Subcutaneous abdominal adipose tissue (tissue), 5 donors: ENCODE results near the gene OLA1.

Experiments
- H3K27ac ChIP-seq: one replicate; pipeline ENCODE4 v1.7.0; 2013; ENCODE audit warnings: low read depth, mild to moderate bottlenecking, inconsistent platforms, low read length, moderate library complexity
- H3K27me3 ChIP-seq, 5 donors: one replicate each; pipeline ENCODE4 v1.7.0; 2013; ENCODE audit warnings: low read length in 5 of 5, inconsistent platforms in 1 of 5; ENCODE audit not compliant: control insufficient read depth in 5 of 5, insufficient read depth in 4 of 5
- H3K36me3 ChIP-seq, 5 donors: one replicate each; pipeline ENCODE4 v1.7.0; 2013; ENCODE audit warnings: low read length in 5 of 5; ENCODE audit not compliant: control insufficient read depth in 5 of 5, insufficient read depth in 5 of 5
- H3K4me1 ChIP-seq, 5 donors: one replicate each; pipeline ENCODE4 v1.7.0; 2013; ENCODE audit warnings: low read length in 5 of 5, mild to moderate bottlenecking in 3 of 5, moderate library complexity in 1 of 5; ENCODE audit not compliant: control insufficient read depth in 5 of 5, insufficient read depth in 5 of 5
- H3K4me3 ChIP-seq, 5 donors: one replicate each; pipeline ENCODE4 v1.7.0; 2013; ENCODE audit warnings: low read length in 5 of 5, low read depth in 1 of 5
- H3K9ac ChIP-seq, 5 donors: one replicate each; pipeline ENCODE4 v1.7.0; 2013; ENCODE audit warnings: low read length in 5 of 5, mild to moderate bottlenecking in 4 of 5, moderate library complexity in 3 of 5
- H3K9me3 ChIP-seq, 5 donors: one replicate each; pipeline ENCODE4 v1.7.0; 2013; ENCODE audit warnings: low read length in 5 of 5; ENCODE audit not compliant: control insufficient read depth in 5 of 5
- donor health status: healthy.
- donor health status: healthy.
- donor health status: healthy.
- donor health status: healthy.
- donor health status: healthy.

The OLA1 gene

GRCh38 chr2:174112073-174112472 lies 136.3 kb downstream of the OLA1 start:
- H3K36me3 ChIP-seq: no peaks in the 10 kb centered on the region
- no peaks in the 10 kb centered on the region for H3K27me3 ChIP-seq
- H3K27ac ChIP-seq: no peak overlapping the region
- H3K9ac ChIP-seq: no peak overlapping the region
- H3K9me3 ChIP-seq: no peaks in the 10 kb centered on the region
- H3K4me3 ChIP-seq: no peak overlapping the region
- H3K4me1 ChIP-seq: no peaks in the 10 kb centered on the region

GRCh38 chr2:174108579-174108978 lies 139.8 kb downstream of the OLA1 start:
- no peaks in the 10 kb centered on the region for H3K9me3 ChIP-seq
- no peaks in the 10 kb centered on the region for H3K36me3 ChIP-seq
- H3K4me1 ChIP-seq: no peaks in the 10 kb centered on the region
- no peak overlapping the region for H3K4me3 ChIP-seq
- H3K27me3 ChIP-seq: no peaks in the 10 kb centered on the region
- no peak overlapping the region for H3K9ac ChIP-seq
- H3K27ac ChIP-seq: no peak overlapping the region

GRCh38 chr2:174106736-174107135 lies 141.6 kb downstream of the OLA1 start:
- Histone ChIP-seq H3K36me3 (no peaks in the 10 kb centered on the region), H3K9me3 (no peaks in the 10 kb centered on the region), H3K27ac (no peak overlapping the region), H3K9ac (no peak overlapping the region), H3K27me3 (no peaks in the 10 kb centered on the region), H3K4me3 (no peak overlapping the region), H3K4me1 (no peaks in the 10 kb centered on the region)

- Histone ChIP-seq H3K9me3 (no peaks in the 10 kb centered on the region), H3K27me3 (no peaks in the 10 kb centered on the region), H3K36me3 (no peaks in the 10 kb centered on the region), H3K9ac (no peak overlapping the region), H3K4me1 (no peaks in the 10 kb centered on the region), H3K4me3 (no peak overlapping the region), H3K27ac (no peak overlapping the region)
Measured at GRCh38 chr2:174094542-174094941, 153.8 kb downstream of the OLA1 start.

GRCh38 chr2:174090476-174090875 lies 157.9 kb downstream of the OLA1 start:
- H3K9me3 ChIP-seq: no peaks in the 10 kb centered on the region
- H3K4me3 ChIP-seq: no peak overlapping the region
- no peaks in the 10 kb centered on the region for H3K36me3 ChIP-seq
- no peaks in the 10 kb centered on the region for H3K27me3 ChIP-seq
- no peak overlapping the region for H3K9ac ChIP-seq
- H3K27ac ChIP-seq: no peak overlapping the region
- H3K4me1 ChIP-seq: no peaks in the 10 kb centered on the region

GRCh38 chr2:174088706-174089460 lies 159.4 kb downstream of the OLA1 start:
- Histone ChIP-seq H3K9ac (no peak overlapping the region), H3K36me3 (no peaks in the 10 kb centered on the region), H3K27ac (no peak overlapping the region), H3K4me3 (no peak overlapping the region), H3K27me3 (no peaks in the 10 kb centered on the region), H3K4me1 (no peaks in the 10 kb centered on the region), H3K9me3 (no peaks in the 10 kb centered on the region)

- Histone ChIP-seq H3K27ac (no peak overlapping the region), H3K4me1 (no peaks in the 10 kb centered on the region)
Measured at GRCh38 chr2:174086708-174087107, 161.6 kb downstream of the OLA1 start.

GRCh38 chr2:174085781-174086180 lies 162.6 kb downstream of the OLA1 start:
- no peak overlapping the region for H3K4me3 ChIP-seq
- H3K27me3 ChIP-seq: no peaks in the 10 kb centered on the region
- H3K9me3 ChIP-seq: no peaks in the 10 kb centered on the region
- H3K27ac ChIP-seq: no peak overlapping the region
- H3K9ac ChIP-seq: no peak overlapping the region
- H3K4me1 ChIP-seq: no peaks in the 10 kb centered on the region
- H3K36me3 ChIP-seq: peaks cover 0 to 7% (median 0%) of the 10 kb centered on the region in 5 donors

More at GRCh38 chr2:174086708-174087107, 161.6 kb downstream of the OLA1 start:
- no peaks in the 10 kb centered on the region for H3K9me3 ChIP-seq
- peaks cover 0 to 3% (median 0%) of the 10 kb centered on the region in 5 donors for H3K36me3 ChIP-seq
- no peak overlapping the region for H3K4me3 ChIP-seq
- H3K27me3 ChIP-seq: no peaks in the 10 kb centered on the region
- H3K9ac ChIP-seq: no peak overlapping the region

- Histone ChIP-seq H3K9ac (no peak overlapping the region), H3K27ac (no peak overlapping the region), H3K9me3 (no peaks in the 10 kb centered on the region), H3K27me3 (no peaks in the 10 kb centered on the region), H3K36me3 (peaks cover 0 to 10% (median 0%) of the 10 kb centered on the region in 5 donors), H3K4me1 (no peaks in the 10 kb centered on the region), H3K4me3 (no peak overlapping the region)
Measured at GRCh38 chr2:174083843-174084458, 164.4 kb downstream of the OLA1 start.

- Histone ChIP-seq H3K9ac (no peak overlapping the region), H3K36me3 (peaks cover 0 to 10% (median 0%) of the 10 kb centered on the region in 5 donors), H3K27me3 (no peaks in the 10 kb centered on the region), H3K4me3 (no peak overlapping the region), H3K4me1 (no peaks in the 10 kb centered on the region), H3K27ac (no peak overlapping the region), H3K9me3 (no peaks in the 10 kb centered on the region)
Measured at GRCh38 chr2:174080672-174081121, 167.6 kb downstream of the OLA1 start.
